DMS153 treated with DMSO at 0.1 percent for 48 hours (cell line): ENCODE data around the gene ICAM3.
"Not testable (repeated sequence)": the region's sequence is repeated elsewhere in the genome, so short reads cannot be mapped to it uniquely, and the experiment has no call there.

ENCODE experiments used
- DNase-seq: peaks from one replicate; lab custom pipeline; 2025; ENCODE audit not compliant: unreplicated experiment; lab: John Stamatoyannopoulos, UW

Gene ICAM3

DNA sequence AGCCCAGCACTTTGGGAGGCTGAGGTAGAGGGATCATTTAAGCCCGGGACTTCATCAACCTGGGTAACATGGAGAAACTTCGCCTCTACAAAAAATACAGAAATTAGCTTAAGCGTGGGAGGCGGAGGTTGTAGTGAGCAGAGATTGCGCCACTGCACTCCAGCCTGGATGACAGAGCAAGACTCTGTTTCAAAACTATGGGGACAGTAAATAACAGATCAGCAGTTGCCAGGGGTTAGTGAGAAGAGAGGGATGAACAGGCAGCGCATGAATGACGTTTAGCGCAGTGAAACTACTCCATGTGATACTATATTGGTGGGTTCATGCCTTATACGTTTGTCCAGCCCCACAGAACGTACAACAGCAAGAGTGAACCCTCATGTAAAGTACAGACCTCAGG, 7.1 kb upstream of the ICAM3 start:
- no peak for DNase-seq

DNA sequence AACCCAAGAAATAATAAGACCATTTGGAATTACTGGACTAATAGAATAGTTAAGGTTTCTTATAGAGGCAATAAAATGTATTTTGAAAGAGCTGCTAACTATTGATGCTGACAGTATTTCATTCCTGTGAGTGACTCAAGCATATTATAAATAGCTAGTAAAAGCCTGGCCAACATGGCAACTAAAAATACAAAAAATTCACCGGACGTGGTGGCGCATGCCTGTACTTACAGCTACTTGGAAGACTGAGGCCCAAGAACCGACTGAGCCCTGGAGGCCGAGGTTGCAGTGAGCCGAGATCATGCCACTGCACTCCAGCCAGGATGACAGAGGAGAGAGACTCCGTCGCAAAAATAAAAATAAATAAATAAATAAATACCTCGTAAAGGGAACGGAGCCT, 5.4 kb upstream of the ICAM3 start:
- no peak for DNase-seq

- no peak for DNase-seq
These were observed 4.1 kb upstream of the ICAM3 start for GRCh38 chr19:10343495-10343894.

GRCh38 chr19:10339977-10340376, 553 bp upstream of the ICAM3 start:
- DNase-seq, result no peak

GRCh38 chr19:10338940-10339339, 484 bp downstream of the ICAM3 start:
- DNase-seq, result no peak

- not testable (repeated sequence) for DNase-seq
These were observed 2.7 kb downstream of the ICAM3 start for GRCh38 chr19:10336725-10337124.

- no peak for DNase-seq
These were observed 4.0 kb downstream of the ICAM3 start for GRCh38 chr19:10335352-10335985.

DNA sequence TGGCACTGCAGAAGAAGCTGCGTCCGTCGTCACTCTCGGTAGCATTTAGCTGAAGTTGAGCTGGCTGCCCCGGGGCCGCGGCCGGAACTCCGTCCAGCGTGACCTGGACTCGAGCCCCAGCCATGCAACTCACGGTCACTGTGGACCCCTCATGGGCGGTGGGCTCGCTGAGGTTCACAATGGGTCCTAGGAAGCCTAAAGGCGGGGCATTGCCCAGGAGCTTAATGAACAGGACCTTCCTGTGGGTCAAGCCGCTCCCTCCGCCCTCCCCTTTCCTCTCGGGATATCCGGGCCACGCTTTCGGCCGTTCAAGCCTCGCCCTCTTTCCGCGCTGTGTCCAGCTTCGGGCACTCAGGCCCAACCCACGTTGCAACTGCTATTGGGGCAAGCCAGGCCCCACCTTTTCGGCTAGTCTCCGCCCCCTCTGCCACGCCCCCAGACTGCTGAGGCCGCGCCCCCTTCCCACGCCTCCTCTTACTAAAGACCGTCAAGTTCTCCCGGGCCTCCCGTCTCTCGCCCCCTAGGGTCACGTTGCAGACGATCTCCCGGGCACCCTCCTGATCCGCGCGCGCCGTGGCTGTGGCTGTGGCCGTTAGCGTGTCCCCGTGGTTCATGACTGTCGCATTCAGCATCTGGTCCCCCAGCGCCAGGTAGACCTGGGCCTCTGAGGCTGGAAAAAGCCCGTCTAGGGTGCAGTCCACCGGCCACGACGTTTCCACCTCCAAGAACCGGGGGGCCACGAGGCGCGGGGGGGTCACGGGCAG, 4.7 kb downstream of the ICAM3 start:
- DNase-seq, result peak; percentile 50

- no peak for DNase-seq
These were observed 5.5 kb downstream of the ICAM3 start for GRCh38 chr19:10333758-10334587.

GRCh38 chr19:10332965-10333757, 6.3 kb downstream of the ICAM3 start, which contains the start of gene RAVER1:
Gene RAVER1 (minus strand): TSS chr19:10333529. CDS start chr19:10333507, 22 bp downstream.
- DNase-seq, result peak; percentile 94

GRCh38 chr19:10332158-10332964, 7.1 kb downstream of the ICAM3 start:
- no peak for DNase-seq

DNA sequence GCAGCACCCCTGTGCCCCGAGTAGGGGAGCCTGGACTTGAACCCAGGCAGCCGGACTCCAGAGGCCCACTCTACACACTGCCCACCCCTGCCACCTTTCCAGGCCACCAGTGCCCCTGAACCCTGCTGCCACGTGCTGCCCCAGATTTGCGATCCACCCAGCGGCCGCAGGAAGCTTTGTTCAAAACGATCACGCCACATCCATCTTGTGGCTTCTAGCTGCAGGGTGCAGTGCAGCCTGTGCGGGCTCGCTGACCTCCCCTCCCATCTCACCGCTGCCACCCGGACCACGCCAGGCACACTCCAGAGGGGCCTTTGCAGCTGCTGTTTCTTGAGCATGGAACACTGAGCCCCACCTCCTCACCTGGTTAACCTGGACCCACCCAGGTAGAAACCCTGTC, 9.9 kb downstream of the ICAM3 start:
- no peak for DNase-seq

DNA sequence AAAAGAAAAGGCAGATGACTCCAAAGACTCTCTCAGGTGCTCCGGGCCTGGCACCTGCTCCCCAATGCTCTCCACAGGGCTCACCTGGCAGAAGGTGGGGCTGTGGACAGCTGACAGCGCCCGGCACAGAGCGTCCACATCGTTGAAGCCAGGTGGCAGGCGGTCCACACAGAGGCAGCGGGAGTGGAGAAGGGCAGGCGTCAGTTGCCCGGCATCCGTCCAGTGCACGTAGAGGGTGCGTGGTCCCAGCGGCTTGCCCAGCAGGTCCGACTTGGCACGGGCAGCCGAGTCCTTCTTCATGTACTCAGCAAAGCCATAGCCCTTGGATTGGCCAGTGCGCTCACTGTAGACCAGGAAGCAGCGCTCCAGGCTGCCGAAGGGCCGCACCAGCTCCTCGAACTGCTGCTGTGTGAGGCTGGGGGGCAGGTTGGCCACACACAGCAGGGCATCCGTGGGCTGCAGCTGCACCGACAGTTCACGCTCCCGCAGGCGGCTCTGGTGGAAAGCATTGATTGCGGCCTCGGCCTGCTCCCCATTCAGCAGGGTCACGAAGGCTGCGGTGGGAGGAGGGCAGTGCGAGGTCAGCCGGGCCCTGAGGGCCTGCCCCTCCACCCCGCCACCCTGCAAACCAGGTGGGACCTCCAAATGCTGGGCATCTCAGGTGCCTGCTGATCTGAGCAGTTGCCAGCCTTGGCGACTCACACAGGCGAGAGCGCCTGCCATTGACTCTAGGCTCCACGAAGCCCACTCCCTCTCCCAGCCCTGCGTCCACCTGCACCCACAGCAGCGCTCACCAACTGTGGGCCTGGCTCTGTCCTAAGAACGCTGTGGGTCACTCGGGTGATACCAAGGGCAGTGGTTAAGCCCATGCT, 10.6 kb downstream of the ICAM3 start:
- DNase-seq, result no peak

GRCh38 chr19:10327793-10328192, 11.6 kb downstream of the ICAM3 start:
- DNase-seq, result no peak

- no peak for DNase-seq
These were observed 13.7 kb downstream of the ICAM3 start for GRCh38 chr19:10325732-10326131.

DNA sequence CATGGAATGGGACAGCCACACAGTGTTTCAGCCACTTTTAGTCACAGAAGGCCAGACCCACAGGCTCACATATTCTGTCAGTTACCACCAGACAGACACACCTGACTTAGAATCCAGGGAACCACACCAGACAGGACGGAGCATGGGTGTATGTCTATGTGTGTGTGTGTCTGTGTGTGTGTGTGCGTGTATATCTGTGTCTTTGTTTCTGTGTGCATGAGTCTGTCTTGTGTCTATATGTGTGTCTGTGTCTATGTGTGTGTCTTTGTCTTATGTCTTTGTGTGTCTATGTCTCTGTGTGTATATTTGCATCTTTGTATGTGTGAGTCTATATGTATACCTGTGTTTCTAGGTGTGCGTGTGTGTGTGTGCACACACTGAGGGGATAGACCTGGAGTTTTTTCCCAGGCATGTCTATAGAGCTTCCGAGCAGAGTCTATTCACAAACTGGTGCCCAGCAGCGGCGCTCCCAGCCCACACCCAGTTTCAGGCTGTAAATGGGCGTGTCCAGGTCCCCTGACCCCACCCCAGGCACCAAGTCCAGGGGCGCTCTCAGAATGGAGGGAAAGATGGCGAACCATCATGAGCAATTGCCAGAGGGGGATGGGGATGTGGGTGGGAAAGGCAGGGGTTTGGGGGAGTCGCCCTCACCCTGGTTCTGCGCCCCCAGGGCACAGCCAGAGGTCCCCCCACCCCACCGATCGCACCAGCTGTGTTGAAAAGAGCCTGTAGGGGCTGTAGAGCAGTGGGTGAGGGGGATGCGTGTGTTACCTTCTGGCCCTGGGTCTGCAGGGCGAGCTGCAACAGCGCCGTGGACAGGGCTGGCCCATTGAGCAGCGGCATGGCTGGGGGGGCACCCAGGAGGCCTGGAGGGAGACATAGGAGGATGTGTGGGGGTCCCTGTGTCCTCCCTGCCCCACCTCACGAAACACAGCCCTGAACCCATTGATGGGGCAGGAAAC, 17.3 kb downstream of the ICAM3 start:
- no peak for DNase-seq

DNA sequence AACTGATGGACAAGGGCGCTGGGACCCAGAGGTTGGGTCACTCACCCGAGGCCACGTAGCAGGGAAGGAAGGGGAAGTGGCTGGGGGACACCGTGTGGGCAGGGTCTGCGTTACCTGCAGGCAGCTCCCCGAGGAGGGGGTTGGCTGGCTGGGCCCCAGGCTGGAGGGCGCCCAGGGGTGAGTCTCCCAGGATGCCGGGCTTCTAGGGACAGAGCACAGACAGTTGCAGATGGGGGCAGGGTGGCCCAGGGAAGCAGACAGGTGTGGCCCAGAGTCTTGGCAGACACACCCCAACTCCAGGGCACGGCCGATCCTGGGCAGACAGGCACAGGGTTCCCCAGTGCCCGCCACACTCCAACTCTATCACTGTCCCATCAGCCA, 18.0 kb downstream of the ICAM3 start:
- DNase-seq, result no peak
